Mesendoderm (in vitro differentiated cells): ENCODE results near the gene NEDD8.
A peak's percentile ranks its signal among the peaks of the same experiment; 100 is the strongest.

ENCODE experiments used
- DNase-seq: peaks from one replicate; pipeline ENCODE4 v3.0.0; 2013
- H2AK5ac ChIP-seq: 2 replicates; pipeline ENCODE4 v1.6.1; 2013; ENCODE audit warnings: low read length, inconsistent platforms
- H2BK120ac ChIP-seq: 2 replicates; pipeline ENCODE4 v1.6.1; 2013; ENCODE audit warnings: low read depth, mild to moderate bottlenecking, low read length, moderate library complexity, mixed read lengths
- H2BK15ac ChIP-seq: replicated peaks from 2 replicates; pipeline ENCODE4 v1.6.1; 2013; ENCODE audit warnings: low read depth, mild to moderate bottlenecking, moderate library complexity
- H2BK5ac ChIP-seq: 2 replicates; pipeline ENCODE4 v1.6.1; 2013; ENCODE audit warnings: low read length, inconsistent platforms
- H3K18ac ChIP-seq: 2 replicates; pipeline ENCODE4 v1.6.1; 2013; ENCODE audit warnings: mild to moderate bottlenecking, low read length, mixed read lengths
- H3K23ac ChIP-seq: one replicate; pipeline ENCODE4 v1.6.1; 2013; ENCODE audit warnings: low read length
- H3K27ac ChIP-seq: 2 replicates; pipeline ENCODE4 v1.5.1; 2013; ENCODE audit warnings: low read depth, mild to moderate bottlenecking, inconsistent platforms, low read length, moderate library complexity
- H3K27me3 ChIP-seq: 2 replicates; pipeline ENCODE4 v1.6.1; 2013; ENCODE audit warnings: low read length, control low read depth, mild to moderate bottlenecking, inconsistent platforms; ENCODE audit not compliant: insufficient read depth, poor library complexity
- H3K36me3 ChIP-seq: 2 replicates; pipeline ENCODE4 v1.6.1; 2013; ENCODE audit warnings: low read length, inconsistent platforms; ENCODE audit not compliant: control insufficient read depth, insufficient read depth
- H3K4ac ChIP-seq: one replicate; pipeline ENCODE4 v1.6.1; 2013; ENCODE audit warnings: low read depth, mild to moderate bottlenecking, low read length, moderate library complexity
- H3K4me1 ChIP-seq: 2 replicates; pipeline ENCODE4 v1.6.1; 2013; ENCODE audit warnings: low read depth, low read length, inconsistent platforms; ENCODE audit not compliant: control insufficient read depth
- H3K4me2 ChIP-seq: 2 replicates; pipeline ENCODE4 v1.6.1; 2013; ENCODE audit warnings: low read length
- H3K4me3 ChIP-seq: 2 replicates; pipeline ENCODE4 v1.5.1; 2013; ENCODE audit warnings: mild to moderate bottlenecking, low read length
- H3K56ac ChIP-seq: one replicate; pipeline ENCODE4 v1.6.1; 2013; ENCODE audit warnings: low read length
- H3K79me1 ChIP-seq: 2 replicates; pipeline ENCODE4 v1.6.1; 2013; ENCODE audit warnings: low read length, inconsistent platforms
- H3K79me2 ChIP-seq: 2 replicates; pipeline ENCODE4 v1.6.1; 2013; ENCODE audit warnings: mild to moderate bottlenecking, low read length; ENCODE audit not compliant: control insufficient read depth, insufficient read depth
- H3K9ac ChIP-seq: 2 replicates; pipeline ENCODE4 v1.6.1; 2013; ENCODE audit warnings: low read length, inconsistent platforms
- H4K5ac ChIP-seq: one replicate; pipeline ENCODE4 v1.6.1; 2013; ENCODE audit warnings: low read length
- H4K8ac ChIP-seq: one replicate; pipeline ENCODE4 v1.6.1; 2013; ENCODE audit warnings: low read depth, mild to moderate bottlenecking, control low read depth, low read length, moderate library complexity
- WGBS: extraction: QIAGEN DNeasy Blood & Tissue Kit; methylation state at CpG from one replicate; pipeline ENCODE4 v1.1.7; 2013; ENCODE audit warnings: low lambda C conversion rate, missing lambda C conversion rate; ENCODE audit not compliant: insufficient coverage; ENCODE audit errors: extremely low coverage; 5-methylcytosine and 5-hydroxymethylcytosine counted together

The NEDD8 gene

GRCh38 chr14:24187539-24187915 lies 44.6 kb downstream of the NEDD8 start:
- WGBS, result no CpG with 5 or more reads among the region's 2 CpGs
- H3K23ac ChIP-seq, result no peak overlapping the region
- no peak overlapping the region for H2BK5ac ChIP-seq
- H2BK15ac ChIP-seq, result no peak overlapping the region
- peak overlapping the region; percentile 74 for H3K4me2 ChIP-seq
- peaks cover 11% of the 10 kb centered on the region for H3K79me2 ChIP-seq
- no peaks in the 10 kb centered on the region for H3K27me3 ChIP-seq
- H2AK5ac ChIP-seq, result no peak overlapping the region
- H3K9ac ChIP-seq, result peak overlapping the region; percentile 95
- no peak overlapping the region for H2BK120ac ChIP-seq
- H4K8ac ChIP-seq, result no peak overlapping the region
- no peak overlapping the region for H3K18ac ChIP-seq
- H3K4ac ChIP-seq, result no peak overlapping the region
- DNase-seq, result no peak
- peaks cover 12% of the 10 kb centered on the region for H3K79me1 ChIP-seq
- H3K4me1 ChIP-seq, result peaks cover 6% of the 10 kb centered on the region
- H4K5ac ChIP-seq, result no peak overlapping the region
- H3K36me3 ChIP-seq, result peaks cover 16% of the 10 kb centered on the region
- H3K56ac ChIP-seq, result no peak overlapping the region
- no peak overlapping the region for H3K27ac ChIP-seq
- no peak overlapping the region for H3K4me3 ChIP-seq

- no peak overlapping the region for H3K56ac ChIP-seq
- WGBS, result no CpG with 5 or more reads among the region's 10 CpGs
- no peak overlapping the region for H3K23ac ChIP-seq
- no peak overlapping the region for H4K5ac ChIP-seq
- peaks cover 12% of the 10 kb centered on the region for H3K79me1 ChIP-seq
- no peaks in the 10 kb centered on the region for H3K27me3 ChIP-seq
- no peak overlapping the region for H4K8ac ChIP-seq
- no peak overlapping the region for H3K4me2 ChIP-seq
- H3K4me1 ChIP-seq, result peaks cover 6% of the 10 kb centered on the region
- no peak overlapping the region for H2BK5ac ChIP-seq
- H3K27ac ChIP-seq, result no peak overlapping the region
- no peak overlapping the region for H2BK120ac ChIP-seq
- H3K9ac ChIP-seq, result no peak overlapping the region
- no peak overlapping the region for H3K4ac ChIP-seq
- H3K79me2 ChIP-seq, result peaks cover 11% of the 10 kb centered on the region
- H2BK15ac ChIP-seq, result no peak overlapping the region
- DNase-seq, result no peak
- H3K36me3 ChIP-seq, result peaks cover 13% of the 10 kb centered on the region
- no peak overlapping the region for H2AK5ac ChIP-seq
- no peak overlapping the region for H3K18ac ChIP-seq
- no peak overlapping the region for H3K4me3 ChIP-seq
Measured at GRCh38 chr14:24186831-24187538, 45.2 kb downstream of the NEDD8 start.

DNA sequence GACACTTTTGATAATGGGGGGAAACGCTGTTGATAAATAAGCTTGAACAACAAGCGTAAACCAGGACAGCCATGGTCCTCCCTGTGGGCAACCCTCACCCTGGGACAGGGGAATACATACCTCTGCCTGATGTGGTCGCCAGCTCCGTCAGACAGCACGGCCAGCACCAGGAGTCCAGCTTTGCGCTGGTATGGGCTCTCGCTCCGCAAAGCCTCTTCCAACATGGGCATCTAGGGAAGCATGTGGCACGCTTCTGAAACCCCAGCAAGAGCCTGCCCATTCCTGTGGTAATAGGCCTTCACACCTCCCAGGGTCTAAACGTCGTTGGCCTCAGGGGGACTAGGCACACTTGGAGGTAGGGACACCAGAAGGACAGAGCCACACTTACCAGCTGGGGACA lies 46.4 kb downstream of the NEDD8 start:
- Histone ChIP-seq H3K27ac (no peak overlapping the region), H4K5ac (no peak overlapping the region), H3K4ac (no peak overlapping the region), H3K4me1 (peaks cover 6% of the 10 kb centered on the region), H2BK120ac (no peak overlapping the region), H3K18ac (no peak overlapping the region), H3K79me1 (peaks cover 12% of the 10 kb centered on the region), H2AK5ac (no peak overlapping the region), H2BK5ac (no peak overlapping the region), H3K9ac (no peak overlapping the region), H3K27me3 (no peaks in the 10 kb centered on the region), H2BK15ac (no peak overlapping the region), H3K36me3 (peaks cover 21% of the 10 kb centered on the region), H3K4me3 (no peak overlapping the region), H3K4me2 (no peak overlapping the region), H3K56ac (no peak overlapping the region), H3K23ac (no peak overlapping the region), H4K8ac (no peak overlapping the region), H3K79me2 (peaks cover 11% of the 10 kb centered on the region)
- WGBS, result no CpG with 5 or more reads among the region's 11 CpGs
- no peak for DNase-seq

DNA sequence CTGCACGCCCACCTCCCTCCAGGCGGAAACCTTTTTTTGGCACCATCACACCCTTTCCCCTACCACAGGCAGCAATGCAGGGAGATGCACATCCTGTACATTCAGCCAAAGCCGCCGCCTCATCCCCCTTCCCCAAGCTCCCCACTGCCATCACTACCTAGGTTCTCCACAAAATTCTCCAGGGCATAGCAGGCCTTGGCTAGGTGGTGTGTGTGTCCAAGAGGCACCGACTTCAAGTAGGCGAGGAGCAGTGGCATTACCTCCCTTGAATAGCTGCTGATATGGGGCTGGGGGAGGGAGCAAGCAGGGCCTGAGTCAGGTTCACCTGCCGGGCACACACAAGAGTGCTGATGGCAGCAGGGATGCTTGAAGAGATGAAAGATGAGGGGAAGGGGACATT lies 47.1 kb downstream of the NEDD8 start:
- peaks cover 6% of the 10 kb centered on the region for H3K4me1 ChIP-seq
- no CpG with 5 or more reads among the region's 7 CpGs for WGBS
- H3K27me3 ChIP-seq, result no peaks in the 10 kb centered on the region
- no peak overlapping the region for H4K8ac ChIP-seq
- peaks cover 21% of the 10 kb centered on the region for H3K36me3 ChIP-seq
- H3K18ac ChIP-seq, result no peak overlapping the region
- no peak overlapping the region for H3K4me2 ChIP-seq
- peaks cover 12% of the 10 kb centered on the region for H3K79me1 ChIP-seq
- no peak overlapping the region for H3K56ac ChIP-seq
- no peak overlapping the region for H3K23ac ChIP-seq
- no peak overlapping the region for H2BK120ac ChIP-seq
- H3K27ac ChIP-seq, result no peak overlapping the region
- DNase-seq, result no peak
- H3K9ac ChIP-seq, result no peak overlapping the region
- H3K79me2 ChIP-seq, result peaks cover 11% of the 10 kb centered on the region
- H3K4ac ChIP-seq, result no peak overlapping the region
- no peak overlapping the region for H3K4me3 ChIP-seq
- no peak overlapping the region for H2BK5ac ChIP-seq
- H4K5ac ChIP-seq, result no peak overlapping the region
- H2BK15ac ChIP-seq, result no peak overlapping the region
- H2AK5ac ChIP-seq, result no peak overlapping the region

DNA sequence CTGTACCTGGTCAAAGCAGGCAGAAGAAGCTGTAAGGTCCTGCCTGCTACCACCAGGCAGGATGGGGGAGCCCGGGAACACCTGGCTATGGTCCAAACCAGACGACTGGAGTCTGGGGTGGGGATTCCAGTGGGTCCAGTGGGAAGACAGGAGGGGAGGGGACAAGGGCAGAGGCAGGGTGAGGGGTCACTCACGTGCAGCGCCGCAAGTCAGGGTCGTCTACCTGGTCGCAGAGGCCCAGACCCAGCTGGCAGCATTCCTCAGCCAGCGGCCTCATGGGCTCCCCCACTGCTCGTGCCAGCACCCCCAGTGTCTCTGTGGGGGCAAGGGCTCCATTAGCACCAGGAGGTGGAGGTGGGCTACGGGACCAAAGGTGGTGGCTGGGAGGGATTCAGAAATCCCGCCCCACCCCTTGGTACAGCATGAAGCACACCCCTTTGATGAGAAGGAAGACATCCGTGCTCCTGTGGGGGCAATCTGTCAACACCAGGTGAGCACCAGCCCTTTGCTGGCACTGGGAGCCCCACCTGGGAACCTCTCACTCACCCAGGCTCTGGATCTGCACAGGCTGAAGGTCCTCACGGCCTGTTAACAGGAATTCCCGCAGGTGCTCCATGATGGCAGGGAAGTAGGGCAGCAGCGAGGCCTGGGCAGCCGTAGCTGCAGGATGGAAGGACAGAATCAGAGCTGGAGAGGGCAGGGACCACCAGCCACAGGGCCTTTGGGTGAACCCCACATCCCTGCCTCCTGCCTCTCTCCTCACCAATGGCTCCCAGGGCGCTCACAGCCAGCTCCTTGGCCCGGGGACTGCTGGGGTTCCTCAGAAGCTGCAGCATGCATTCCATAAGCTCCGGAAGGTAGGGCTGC lies 47.8 kb downstream of the NEDD8 start:
- H3K79me2 ChIP-seq, result peaks cover 11% of the 10 kb centered on the region
- no peak overlapping the region for H2AK5ac ChIP-seq
- H3K27ac ChIP-seq, result no peak overlapping the region
- no peak overlapping the region for H3K9ac ChIP-seq
- no peak overlapping the region for H2BK5ac ChIP-seq
- H2BK120ac ChIP-seq, result no peak overlapping the region
- H3K4me2 ChIP-seq, result no peak overlapping the region
- H3K27me3 ChIP-seq, result no peaks in the 10 kb centered on the region
- H3K4me3 ChIP-seq, result no peak overlapping the region
- no peak overlapping the region for H4K8ac ChIP-seq
- no peak overlapping the region for H3K56ac ChIP-seq
- H3K4ac ChIP-seq, result no peak overlapping the region
- no peak overlapping the region for H3K18ac ChIP-seq
- no peak overlapping the region for H3K23ac ChIP-seq
- H4K5ac ChIP-seq, result no peak overlapping the region
- H3K79me1 ChIP-seq, result peaks cover 12% of the 10 kb centered on the region
- H3K4me1 ChIP-seq, result peaks cover 6% of the 10 kb centered on the region
- H2BK15ac ChIP-seq, result no peak overlapping the region
- WGBS, result no CpG with 5 or more reads among the region's 19 CpGs
- no peak for DNase-seq
- peaks cover 21% of the 10 kb centered on the region for H3K36me3 ChIP-seq
